Small intestine (tissue), 7 donors: ENCODE measurements around the gene LYL1. TPM values are rescaled to one million over a fixed set of nuclear protein-coding genes. Genes with fewer than 3 reads are reported as not detected.

Experiments used
- DNase-seq, 2 donors: peaks; one replicate each; pipeline versions ENCODE4 v3.0.0 to v3.0.0-alpha.2; 2013
- FAIRE-seq: peaks from 2 replicates; lab custom pipeline; 2012; peaks lifted over from hg19 to GRCh38; lab: Jason Lieb, UNC
- H3K27ac ChIP-seq, 3 donors: one replicate each; pipeline ENCODE4 v1.5.1; 2013; ENCODE audit warnings: low read length in 2 of 3, mild to moderate bottlenecking in 2 of 3, control low read depth in 1 of 3, inconsistent platforms in 1 of 3, low read depth in 1 of 3, moderate library complexity in 1 of 3
- H3K27me3 ChIP-seq, 3 donors: one replicate each; pipeline ENCODE4 v1.6.1; 2013; ENCODE audit warnings: low read length in 3 of 3, inconsistent platforms in 1 of 3; ENCODE audit not compliant: control insufficient read depth in 3 of 3, insufficient read depth in 3 of 3
- H3K36me3 ChIP-seq, 3 donors: one replicate each; pipeline ENCODE4 v1.6.1; 2013; ENCODE audit warnings: low read length in 3 of 3, inconsistent platforms in 1 of 3, low read depth in 1 of 3, mild to moderate bottlenecking in 1 of 3, moderate library complexity in 1 of 3; ENCODE audit not compliant: control insufficient read depth in 3 of 3, insufficient read depth in 2 of 3
- H3K4me1 ChIP-seq, 3 donors: one replicate each; pipeline ENCODE4 v1.6.1; 2013; ENCODE audit warnings: low read length in 2 of 3, inconsistent platforms in 1 of 3, low read depth in 1 of 3, mild to moderate bottlenecking in 1 of 3, moderate library complexity in 1 of 3; ENCODE audit not compliant: control insufficient read depth in 3 of 3, insufficient read depth in 2 of 3
- H3K4me3 ChIP-seq, 3 donors: one replicate each; pipeline ENCODE4 v1.5.1; 2013; ENCODE audit warnings: low read length in 3 of 3, control low read depth in 1 of 3, inconsistent platforms in 1 of 3, low read depth in 1 of 3, mild to moderate bottlenecking in 1 of 3, moderate library complexity in 1 of 3
- H3K9me3 ChIP-seq, 2 donors: one replicate each; pipeline ENCODE4 v1.6.1; 2013; ENCODE audit warnings: low read depth in 1 of 2, low read length in 1 of 2; ENCODE audit not compliant: control insufficient read depth in 2 of 2, insufficient read depth in 1 of 2
- WGBS, 3 donors: extraction: QIAGEN DNeasy Blood & Tissue Kit; methylation state at CpG; one replicate each; pipeline ENCODE4 v1.1.7; 2013; 5-methylcytosine and 5-hydroxymethylcytosine counted together
- polyA plus RNA-seq, 4 donors: library from polyadenylated mRNA; stranded (reverse) in 3 of 4; unstranded in 1 of 4; fragments of 200-250 nt in 3 of 4; fragments of 120-200 nt in 1 of 4; gene quantifications; one replicate each; pipeline versions ENCODE4 v1.2.1 to v1.2.3, GENCODE V29; 2013
- donor health status: healthy with polysubstance abuse.
- donor health status: control.
- donor health status: control.
- donor health status: Bipolar disorder and iron deficiency.
- donor health status: healthy.

LYL1 gene
- polyA plus RNA-seq, 4 donors = 0.67 to 8.9 (median 2.8) TPM

DNA sequence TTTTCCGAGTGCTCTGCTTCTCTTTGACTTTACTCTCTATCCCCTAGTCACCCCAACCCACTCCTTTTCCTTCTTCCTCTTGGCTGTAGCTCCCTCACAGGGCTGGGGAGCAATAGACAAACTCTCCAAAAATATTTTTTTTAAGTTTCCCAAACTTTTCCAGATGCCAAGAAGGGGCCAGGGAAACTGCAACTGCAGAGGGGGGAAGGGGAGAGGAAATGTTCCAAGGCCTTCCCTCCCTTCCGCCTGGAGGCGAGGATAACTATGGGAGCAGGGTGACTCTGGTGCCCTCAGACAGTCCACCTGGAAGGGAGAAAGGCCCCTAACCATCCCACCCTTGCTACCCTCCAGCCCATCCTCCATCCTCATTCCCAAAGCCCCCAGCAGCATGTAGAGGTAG, 49.4 kb downstream of the LYL1 start:
- no peaks in the 10 kb centered on the region for H3K9me3 ChIP-seq
- peak overlapping the region in 2 of 3 donors; percentile 73 to 84 for H3K27ac ChIP-seq
- no peak for FAIRE-seq
- WGBS, 3 donors = 56 to 80% (median 68%) methylated on average over 3 of the region's 3 CpGs
- H3K27me3 ChIP-seq = peaks cover 0 to 24% (median 0%) of the 10 kb centered on the region in 3 donors
- no peak overlapping the region for H3K4me3 ChIP-seq
- H3K36me3 ChIP-seq = peaks cover 0 to 6% (median 0%) of the 10 kb centered on the region in 3 donors
- peaks cover 2 to 72% (median 16%) of the 10 kb centered on the region in 3 donors for H3K4me1 ChIP-seq
- no peak for DNase-seq

DNA sequence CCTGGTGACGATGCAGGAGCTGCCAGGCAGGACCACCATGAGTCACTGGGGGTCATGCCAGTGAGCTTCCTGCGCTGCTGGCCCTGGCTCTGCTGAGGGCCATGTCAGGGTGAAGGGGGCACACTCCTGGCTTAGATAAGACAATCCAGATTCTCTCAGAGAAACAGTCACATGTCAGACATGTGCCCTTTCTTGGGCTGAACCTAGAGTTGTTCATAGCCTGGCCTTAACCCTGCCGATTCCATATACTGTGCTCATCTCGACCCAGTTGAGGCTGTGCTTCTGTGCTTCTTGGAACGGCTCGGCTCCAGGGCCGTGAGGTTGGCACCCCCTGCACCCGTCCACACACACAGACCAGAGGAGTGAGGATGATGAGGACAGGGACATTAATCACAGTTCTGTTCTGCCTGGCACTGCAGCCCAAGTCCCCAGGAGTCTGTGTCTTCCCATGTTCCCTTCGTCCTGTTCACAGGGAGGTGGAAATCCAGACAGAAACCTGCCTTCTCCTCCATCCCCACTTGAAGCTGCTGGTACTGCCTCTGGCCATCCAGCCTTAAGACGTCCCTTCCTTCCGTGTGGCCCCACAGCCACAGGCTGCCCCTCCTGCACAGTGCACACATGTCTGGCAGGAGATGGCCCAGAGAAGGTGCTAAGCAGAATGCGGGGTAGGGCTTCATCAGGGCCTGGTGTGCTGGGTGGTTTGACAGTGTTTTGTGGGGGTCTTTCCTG, 50.0 kb downstream of the LYL1 start:
- Histone ChIP-seq H3K27ac (peak overlapping the region in 2 of 3 donors; percentile 41 to 73), H3K9me3 (no peaks in the 10 kb centered on the region), H3K4me3 (no peak overlapping the region), H3K27me3 (peaks cover 0 to 24% (median 0%) of the 10 kb centered on the region in 3 donors), H3K4me1 (peaks cover 2 to 74% (median 16%) of the 10 kb centered on the region in 3 donors), H3K36me3 (peaks cover 0 to 9% (median 0%) of the 10 kb centered on the region in 3 donors)
- FAIRE-seq (no peak), DNase-seq (no peak)
- 67 to 81% (median 77%) methylated on average over 12 of the region's 12 CpGs for WGBS, 3 donors

DNA sequence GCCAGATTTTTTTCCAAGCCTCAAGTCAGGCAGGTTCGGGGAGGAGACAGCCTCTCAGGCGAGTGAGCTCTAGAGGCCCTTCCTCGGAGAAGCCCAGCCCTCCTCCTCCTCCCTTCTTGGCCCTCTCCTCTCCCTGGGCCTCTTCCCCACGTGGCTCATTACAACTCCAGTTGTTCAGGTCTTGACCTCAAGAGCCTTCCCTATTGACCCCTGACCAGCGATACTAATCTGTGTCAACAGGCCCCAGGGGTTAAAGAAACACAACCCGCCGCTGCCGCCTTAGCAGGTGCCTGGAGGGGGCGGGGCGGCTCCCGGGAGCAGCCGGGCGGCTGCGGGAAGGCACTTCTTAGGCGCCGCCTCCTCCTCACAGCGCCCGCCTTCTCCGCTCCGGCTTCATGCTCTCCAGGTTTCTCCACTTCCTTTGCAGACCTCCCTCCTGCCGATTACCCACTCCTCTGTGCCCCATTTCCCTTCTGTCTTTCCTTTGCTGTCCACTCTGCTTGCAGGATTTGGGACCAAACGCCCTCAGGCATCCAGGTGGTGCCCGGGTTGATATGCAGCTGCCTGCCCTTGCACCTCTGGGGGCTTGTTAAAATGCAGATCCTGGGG, 51.0 kb downstream of the LYL1 start:
- no peak for FAIRE-seq
- H3K4me3 ChIP-seq = peak overlapping the region in 1 of 3 donors; percentile 6
- 0 to 3% (median 2%) methylated on average over 22 to 23 of the region's 23 CpGs for WGBS, 3 donors

DNA sequence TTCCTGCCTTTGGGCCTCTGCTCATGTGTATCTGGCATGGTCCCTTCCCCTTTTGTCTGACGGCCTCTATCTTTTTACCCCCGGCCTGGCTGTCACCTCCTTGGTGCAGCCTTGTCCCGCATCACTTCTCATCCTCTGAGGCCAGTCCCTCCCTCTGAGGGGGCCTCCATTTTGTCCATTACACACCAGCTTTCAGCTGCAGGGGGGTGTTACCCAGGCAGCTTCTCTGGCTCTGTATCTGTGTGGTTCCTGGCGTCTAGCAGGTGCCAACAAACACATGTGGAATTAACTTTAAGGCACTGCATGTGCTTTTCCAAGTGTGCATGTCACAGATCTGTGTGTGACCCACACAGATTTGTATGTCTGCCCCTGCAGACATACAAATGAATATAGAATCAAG, 52.4 kb downstream of the LYL1 start:
- Histone ChIP-seq H3K4me3 (no peak overlapping the region), H3K36me3 (peaks cover 0 to 12% (median 0%) of the 10 kb centered on the region in 3 donors), H3K9me3 (no peaks in the 10 kb centered on the region), H3K27ac (no peak overlapping the region), H3K4me1 (peaks cover 0 to 51% (median 9%) of the 10 kb centered on the region in 3 donors), H3K27me3 (peaks cover 0 to 14% (median 0%) of the 10 kb centered on the region in 3 donors)
- DNase-seq (no peak), FAIRE-seq (no peak)
- 59 to 74% (median 64%) methylated on average over 4 of the region's 4 CpGs for WGBS, 3 donors

More for the DNA sequence above, 51.0 kb downstream of the LYL1 start:
- peak; percentile 80 to 88 for DNase-seq
- H3K4me1 ChIP-seq = peaks cover 2 to 65% (median 9%) of the 10 kb centered on the region in 3 donors
- peak overlapping the region in 2 of 3 donors; percentile 15 to 52 for H3K27ac ChIP-seq
- H3K27me3 ChIP-seq = peaks cover 0 to 20% (median 0%) of the 10 kb centered on the region in 3 donors
- peaks cover 0 to 9% (median 0%) of the 10 kb centered on the region in 3 donors for H3K36me3 ChIP-seq
- no peaks in the 10 kb centered on the region for H3K9me3 ChIP-seq

Other genes starting within 250 kb of the LYL1 start
- 10 to 100 TPM in 2 of 4 donors, 1 to 10 TPM in 2; 6.5 to 43.1 (median 9.3) TPM for gene DNASE2, start 221.4 kb downstream of the LYL1 start, polyA plus RNA-seq
- under 1 TPM in 2 of 4 donors, not detected in 2; 0.09 to 0.13 TPM for gene KLF1, start 215.7 kb downstream of the LYL1 start, polyA plus RNA-seq
- 10 to 100 TPM; 24.8 to 38.9 (median 28.3) TPM for gene GCDH, start 211.7 kb downstream of the LYL1 start, polyA plus RNA-seq
- gene SYCE2, start 183.6 kb downstream of the LYL1 start, polyA plus RNA-seq = 1 to 10 TPM in 1 of 4 donors, under 1 TPM in 1, not detected in 2; 0.18 to 1.2 TPM
- gene FARSA, start 169.1 kb downstream of the LYL1 start, polyA plus RNA-seq = 10 to 100 TPM; 32.4 to 74.4 (median 48.9) TPM
- 100 to 1,000 TPM; 117 to 803 (median 435) TPM for gene CALR, start 164.2 kb downstream of the LYL1 start, polyA plus RNA-seq
- gene RAD23A, start 157.0 kb downstream of the LYL1 start, polyA plus RNA-seq = 100 to 1,000 TPM in 1 of 4 donors, 10 to 100 TPM in 3; 93.0 to 114 (median 98.4) TPM
- 10 to 100 TPM; 27.0 to 42.2 (median 36.1) TPM for gene GADD45GIP1, start 145.6 kb downstream of the LYL1 start, polyA plus RNA-seq
- under 1 TPM in 2 of 4 donors, not detected in 2; 0.12 to 0.16 TPM for gene DAND5, start 133.3 kb downstream of the LYL1 start, polyA plus RNA-seq
- gene NFIX, start 107.4 kb downstream of the LYL1 start, polyA plus RNA-seq = 10 to 100 TPM in 2 of 4 donors, 1 to 10 TPM in 2; 2.9 to 31.4 (median 10.0) TPM
- gene TRMT1, start 13.9 kb upstream of the LYL1 start, polyA plus RNA-seq = 10 to 100 TPM; 18.6 to 37.5 (median 28.3) TPM
- 10 to 100 TPM in 3 of 4 donors, 1 to 10 TPM in 1; 7.6 to 51.6 (median 17.9) TPM for gene NACC1, start 15.4 kb upstream of the LYL1 start, polyA plus RNA-seq
- 100 to 1,000 TPM in 3 of 4 donors, 10 to 100 TPM in 1; 46.3 to 162 (median 138) TPM for gene STX10, start 47.5 kb upstream of the LYL1 start, polyA plus RNA-seq
- 100 to 1,000 TPM in 2 of 4 donors, 10 to 100 TPM in 2; 67.5 to 217 (median 106) TPM for gene IER2, start 47.6 kb upstream of the LYL1 start, polyA plus RNA-seq